UCSD-AML1 (cell line): Measurements from ENCODE around the gene MYT1.

Experiments used
- DNase-seq: peaks from one replicate; lab custom pipeline; 2025; ENCODE audit not compliant: unreplicated experiment; lab: John Stamatoyannopoulos, UW

The MYT1 gene

GRCh38 chr20:64212755-64213154, 48.5 kb downstream of the MYT1 start:
- DNase-seq, result no peak

- no peak for DNase-seq
Observed at GRCh38 chr20:64214113-64214512, 49.9 kb downstream of the MYT1 start.

- no peak for DNase-seq
Observed at GRCh38 chr20:64214952-64215351, 50.7 kb downstream of the MYT1 start.

- no peak for DNase-seq
Observed at GRCh38 chr20:64216036-64216435, 51.8 kb downstream of the MYT1 start.

GRCh38 chr20:64216910-64217309, 52.7 kb downstream of the MYT1 start:
- no peak for DNase-seq

- DNase-seq, result no peak
Observed at GRCh38 chr20:64217539-64218221, 53.4 kb downstream of the MYT1 start.

- DNase-seq, result no peak
Observed at GRCh38 chr20:64219202-64219601, 55.0 kb downstream of the MYT1 start.

- no peak for DNase-seq
Observed at GRCh38 chr20:64219730-64220129, 55.5 kb downstream of the MYT1 start.

GRCh38 chr20:64220420-64220819, 56.2 kb downstream of the MYT1 start:
- DNase-seq, result no peak

- DNase-seq, result no peak
Observed at GRCh38 chr20:64220891-64221527, 56.8 kb downstream of the MYT1 start.

- no peak for DNase-seq
Observed at GRCh38 chr20:64222291-64222735, 58.1 kb downstream of the MYT1 start.

- no peak for DNase-seq
Observed at GRCh38 chr20:64222851-64223525, 58.7 kb downstream of the MYT1 start.

- no peak for DNase-seq
Observed at GRCh38 chr20:64223526-64224067, 59.3 kb downstream of the MYT1 start.

GRCh38 chr20:64224351-64225170, 60.3 kb downstream of the MYT1 start:
- no peak for DNase-seq

GRCh38 chr20:64225171-64225595, 60.9 kb downstream of the MYT1 start:
- no peak for DNase-seq

- no peak for DNase-seq
Observed at GRCh38 chr20:64225828-64226598, 61.8 kb downstream of the MYT1 start.

GRCh38 chr20:64226686-64227580, 62.7 kb downstream of the MYT1 start:
- no peak for DNase-seq

GRCh38 chr20:64228086-64228653, 63.9 kb downstream of the MYT1 start:
- no peak for DNase-seq
